ENCODE data around the gene STON1. TPM values are rescaled to one million over a fixed set of nuclear protein-coding genes. Genes with fewer than 3 reads are reported as not detected.
"Not testable (repeated sequence)": the region's sequence is repeated elsewhere in the genome, so short reads cannot be mapped to it uniquely, and the experiment has no call there.

The STON1 gene
- total RNA-seq, 1 experiment from 2014 or later = 3.7 TPM

- DNase-seq (ENCODE audit: low read depth) = no peak
Measured at GRCh38 chr2:48527226-48527885, 2.6 kb upstream of the STON1 start.

GRCh38 chr2:48528431-48528830 lies 1.5 kb upstream of the STON1 start:
- DNase-seq (ENCODE audit: low read depth) = no peak

- DNase-seq (ENCODE audit: low read depth) = no peak
Measured at GRCh38 chr2:48529194-48529593, 760 bp upstream of the STON1 start.

GRCh38 chr2:48529676-48530032 lies 300 bp upstream of the STON1 start:
- no peak for DNase-seq (ENCODE audit: low read depth)

- peak; percentile 99 for DNase-seq (ENCODE audit: low read depth)
Measured at GRCh38 chr2:48531141-48531648, 1.2 kb downstream of the STON1 start.

- no peak for DNase-seq (ENCODE audit: low read depth)
Measured at GRCh38 chr2:48532174-48532573, 2.2 kb downstream of the STON1 start.

GRCh38 chr2:48532824-48533223 lies 2.9 kb downstream of the STON1 start:
- peak; percentile 71 for DNase-seq (ENCODE audit: low read depth)

- DNase-seq (ENCODE audit: low read depth) = no peak
Measured at GRCh38 chr2:48534781-48535180, 4.8 kb downstream of the STON1 start.

- DNase-seq (ENCODE audit: low read depth) = no peak
Measured at GRCh38 chr2:48540237-48540935, 10.4 kb downstream of the STON1 start.

GRCh38 chr2:48541666-48542389 lies 11.9 kb downstream of the STON1 start:
- DNase-seq (ENCODE audit: low read depth) = no peak

GRCh38 chr2:48543895-48544294 lies 13.9 kb downstream of the STON1 start:
- no peak for DNase-seq (ENCODE audit: low read depth)

- no peak for DNase-seq (ENCODE audit: low read depth)
Measured at GRCh38 chr2:48545244-48545643, 15.3 kb downstream of the STON1 start.

- no peak for DNase-seq (ENCODE audit: low read depth)
Measured at GRCh38 chr2:48548840-48549239, 18.9 kb downstream of the STON1 start.

- DNase-seq (ENCODE audit: low read depth) = no peak
Measured at GRCh38 chr2:48549972-48550371, 20.0 kb downstream of the STON1 start.

- peak; percentile 52 for DNase-seq (ENCODE audit: low read depth)
Measured at GRCh38 chr2:48551548-48551947, 21.6 kb downstream of the STON1 start.

- not testable (repeated sequence) for DNase-seq (ENCODE audit: low read depth)
Measured at GRCh38 chr2:48555071-48555470, 25.1 kb downstream of the STON1 start.

GRCh38 chr2:48558456-48558855 lies 28.5 kb downstream of the STON1 start:
- no peak for DNase-seq (ENCODE audit: low read depth)

GRCh38 chr2:48560546-48561209 lies 30.7 kb downstream of the STON1 start:
- DNase-seq (ENCODE audit: low read depth) = no peak

GRCh38 chr2:48562281-48562680 lies 32.3 kb downstream of the STON1 start:
- DNase-seq (ENCODE audit: low read depth) = no peak

GRCh38 chr2:48566592-48567310 lies 36.8 kb downstream of the STON1 start:
- no peak for DNase-seq (ENCODE audit: low read depth)

GRCh38 chr2:48567671-48568070 lies 37.7 kb downstream of the STON1 start:
- DNase-seq (ENCODE audit: low read depth) = no peak

- DNase-seq (ENCODE audit: low read depth) = no peak
Measured at GRCh38 chr2:48568547-48568946, 38.6 kb downstream of the STON1 start.
